ENCODE results near the gene ZKSCAN1.

Gene ZKSCAN1

DNA sequence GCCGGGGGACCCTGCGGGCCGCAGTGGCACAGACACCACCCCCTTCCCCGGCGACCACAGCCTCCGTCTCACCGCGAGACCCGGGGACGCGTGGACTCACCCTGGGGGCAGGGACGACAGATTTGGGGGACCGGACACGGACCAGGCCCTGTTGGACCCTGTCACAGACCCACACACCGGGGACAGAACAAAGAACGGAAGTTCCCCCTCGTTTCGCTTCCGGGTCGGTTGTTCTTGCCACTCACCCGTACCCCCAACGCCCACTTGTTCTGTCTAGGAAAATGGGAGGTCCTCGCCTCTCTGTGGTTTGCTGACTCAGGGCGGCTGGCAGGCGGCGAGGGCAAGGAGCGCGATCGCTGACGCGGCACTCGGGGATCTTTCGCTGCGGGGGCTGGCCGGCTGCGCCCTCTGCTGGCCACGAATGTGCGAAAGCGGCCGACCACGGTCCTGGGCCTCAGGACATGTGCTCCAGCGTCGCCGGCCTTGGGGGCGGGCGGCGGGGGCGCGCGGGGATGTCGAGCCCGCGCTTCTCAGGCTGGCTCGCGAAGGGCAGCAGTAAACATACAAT, 66.2 kb downstream of the ZKSCAN1 start, which contains the start of gene ZNF3:
Gene ZNF3, minus strand, starts transcription at position 189 of the 568 bp plus-strand sequence. CDS start 4,366 bp downstream, outside the sequence.
- TF ChIP-seq, protein P1, sequence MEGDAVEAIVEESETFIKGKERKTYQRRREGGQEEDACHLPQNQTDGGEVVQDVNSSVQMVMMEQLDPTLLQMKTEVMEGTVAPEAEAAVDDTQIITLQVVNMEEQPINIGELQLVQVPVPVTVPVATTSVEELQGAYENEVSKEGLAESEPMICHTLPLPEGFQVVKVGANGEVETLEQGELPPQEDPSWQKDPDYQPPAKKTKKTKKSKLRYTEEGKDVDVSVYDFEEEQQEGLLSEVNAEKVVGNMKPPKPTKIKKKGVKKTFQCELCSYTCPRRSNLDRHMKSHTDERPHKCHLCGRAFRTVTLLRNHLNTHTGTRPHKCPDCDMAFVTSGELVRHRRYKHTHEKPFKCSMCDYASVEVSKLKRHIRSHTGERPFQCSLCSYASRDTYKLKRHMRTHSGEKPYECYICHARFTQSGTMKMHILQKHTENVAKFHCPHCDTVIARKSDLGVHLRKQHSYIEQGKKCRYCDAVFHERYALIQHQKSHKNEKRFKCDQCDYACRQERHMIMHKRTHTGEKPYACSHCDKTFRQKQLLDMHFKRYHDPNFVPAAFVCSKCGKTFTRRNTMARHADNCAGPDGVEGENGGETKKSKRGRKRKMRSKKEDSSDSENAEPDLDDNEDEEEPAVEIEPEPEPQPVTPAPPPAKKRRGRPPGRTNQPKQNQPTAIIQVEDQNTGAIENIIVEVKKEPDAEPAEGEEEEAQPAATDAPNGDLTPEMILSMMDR (IDR thresholded peaks at IDR 0.05; ENCODE audit: unreplicated experiment in 3 of 3): peak; percentile 93 to 98 (median 95)
- Mint-ChIP-seq H3K27me3 (ENCODE audit: low read depth) (no peaks in the 10 kb centered on the region), H3K27ac (peak within 1 kb of the TSS; percentile 83 to 98 (median 91)), H3K4me1 (peaks cover 35% of the 10 kb centered on the region), H3K4me3 (peak within 1 kb of the TSS; percentile 89 to 99 (median 95)), H3K36me3 (ENCODE audit: low read depth) (peaks cover 50% of the 10 kb centered on the region), H3K9me3 (peaks cover 25% of the 10 kb centered on the region)

DNA sequence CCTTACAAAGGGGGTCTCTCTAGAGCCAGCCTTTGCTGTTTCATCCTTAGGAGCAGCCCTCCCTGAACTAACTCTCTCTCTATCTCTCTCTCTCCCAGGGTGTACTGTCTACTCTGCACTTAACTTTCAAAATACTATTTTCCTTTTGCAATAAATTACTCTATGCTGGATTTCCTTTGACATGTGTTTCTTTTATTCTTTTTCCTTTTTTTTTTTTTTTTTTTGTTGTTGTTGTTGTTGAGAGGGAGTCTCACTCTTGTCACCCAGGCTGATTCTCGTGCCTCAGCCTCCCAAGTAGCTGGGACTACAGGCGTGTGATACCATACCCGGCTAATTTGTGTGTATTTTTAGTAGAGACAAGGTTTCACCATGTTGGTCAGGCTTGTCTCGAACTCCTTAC, 67.6 kb downstream of the ZKSCAN1 start:
- Mint-ChIP-seq H3K4me3 (peak overlapping the region; percentile 89 to 99 (median 95)), H3K36me3 (ENCODE audit: low read depth) (peaks cover 36% of the 10 kb centered on the region), H3K27ac (peak overlapping the region; percentile 83 to 98 (median 91)), H3K4me1 (peaks cover 41% of the 10 kb centered on the region), H3K9me3 (peaks cover 20% of the 10 kb centered on the region), H3K27me3 (ENCODE audit: low read depth) (no peaks in the 10 kb centered on the region)
- TF ChIP-seq, protein P1 (IDR thresholded peaks at IDR 0.05; ENCODE audit: unreplicated experiment in 3 of 3): no peak

- H3K4me3 Mint-ChIP-seq: peak overlapping the region in 2 of 3 experiments; percentile 37 to 53
- peaks cover 13% of the 10 kb centered on the region for H3K36me3 Mint-ChIP-seq (ENCODE audit: low read depth)
- H3K4me1 Mint-ChIP-seq: peaks cover 36% of the 10 kb centered on the region
- H3K27ac Mint-ChIP-seq: peak overlapping the region in 2 of 3 experiments; percentile 44
- peaks cover 9% of the 10 kb centered on the region for H3K9me3 Mint-ChIP-seq
- H3K27me3 Mint-ChIP-seq (ENCODE audit: low read depth): no peaks in the 10 kb centered on the region
- TF ChIP-seq, protein P1 (IDR thresholded peaks at IDR 0.05; ENCODE audit: unreplicated experiment in 3 of 3): no peak
Measured at GRCh38 chr7:100085515-100085914, 70.1 kb downstream of the ZKSCAN1 start.

GRCh38 chr7:100087055-100087750, 71.8 kb downstream of the ZKSCAN1 start:
- Mint-ChIP-seq H3K9me3 (no peaks in the 10 kb centered on the region), H3K36me3 (ENCODE audit: low read depth) (peaks cover 12% of the 10 kb centered on the region), H3K27ac (peak overlapping the region; percentile 80 to 98 (median 88)), H3K4me3 (peak overlapping the region; percentile 62 to 85 (median 70)), H3K4me1 (peaks cover 24% of the 10 kb centered on the region), H3K27me3 (ENCODE audit: low read depth) (no peaks in the 10 kb centered on the region)
- TF ChIP-seq, protein P1 (IDR thresholded peaks at IDR 0.05; ENCODE audit: unreplicated experiment in 3 of 3): no peak

DNA sequence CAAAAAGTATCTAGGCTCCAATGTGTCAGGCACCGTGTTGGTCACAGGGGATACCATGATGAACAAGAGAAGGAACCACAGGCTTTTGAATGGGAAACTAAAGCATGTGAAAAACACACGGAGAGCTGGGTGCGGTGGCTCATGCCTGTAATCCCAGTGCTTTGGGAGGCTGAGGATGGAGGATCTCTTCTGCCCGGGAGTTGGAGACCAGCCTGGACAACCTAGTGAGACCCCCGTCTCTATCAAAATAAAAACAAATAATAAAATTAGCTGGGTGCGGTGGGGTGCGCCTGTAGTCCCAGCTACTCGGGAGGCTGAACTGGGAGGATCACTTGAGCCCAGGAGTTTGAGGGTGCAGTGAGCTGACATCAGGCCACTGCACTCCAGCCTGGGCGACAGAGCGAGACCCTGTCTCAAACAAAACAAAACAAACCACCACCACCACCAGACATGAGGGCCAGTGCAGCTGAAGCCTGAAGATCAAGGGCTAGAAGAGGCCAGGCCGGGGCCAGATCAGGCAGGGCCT, 72.8 kb downstream of the ZKSCAN1 start:
- Mint-ChIP-seq H3K27ac (peak overlapping the region; percentile 92 to 98 (median 96)), H3K27me3 (ENCODE audit: low read depth) (no peaks in the 10 kb centered on the region), H3K4me3 (peak overlapping the region; percentile 90 to 97 (median 96)), H3K9me3 (no peaks in the 10 kb centered on the region), H3K4me1 (peaks cover 18% of the 10 kb centered on the region), H3K36me3 (ENCODE audit: low read depth) (peaks cover 22% of the 10 kb centered on the region)
- TF ChIP-seq, protein P1 (IDR thresholded peaks at IDR 0.05; ENCODE audit: unreplicated experiment in 3 of 3): no peak

Data from nephron (organoid).